Endothelial cell of umbilical vein (primary cell): ENCODE results near the gene GPR161. TPM values are rescaled to one million over a fixed set of nuclear protein-coding genes. Genes with fewer than 3 reads are reported as not detected.

Experiments
- BruUV-seq: library from RNA; stranded (reverse); fragments of 400-500 nt; replicated peaks from 2 replicates; lab custom pipeline; 2021; lab: Mats Ljungman, UMichigan
- CTCF ChIA-PET: fragments of 300-600, 350-600 bp; sonication (Branson Sonifier 250); formaldehyde crosslinking; loops from one replicate; lab custom pipeline; 2021; ENCODE audit warnings: antibody characterized with exemption, inconsistent platforms; lab: Charles Lee
- POLR2A ChIA-PET: fragments of 300-600, 350-600 bp; sonication (Branson Sonifier 250); formaldehyde crosslinking; loops from one replicate; lab custom pipeline; 2021; ENCODE audit warnings: antibody characterized with exemption, inconsistent platforms; lab: Charles Lee
- DNase-seq: peaks from one replicate; pipeline ENCODE4 v3.0.0-alpha.2; 2011; ENCODE audit warnings: low read depth, low spot score
- FAIRE-seq: peaks from 2 replicates; lab custom pipeline; 2011; peaks lifted over from hg19 to GRCh38; lab: Jason Lieb, UNC
- H2AFZ ChIP-seq: 2 replicates; pipeline ENCODE4 v1.6.0; 2012; ENCODE audit warnings: low read depth, low read length, control low read depth, inconsistent platforms
- H3K27ac ChIP-seq: 2 replicates; pipeline ENCODE4 v1.5.1; 2011; ENCODE audit warnings: low read depth, mild to moderate bottlenecking, control low read depth, low read length, moderate library complexity; ENCODE audit not compliant: insufficient read depth
- H3K27me3 ChIP-seq, 2 experiments: 2 replicates each; pipeline versions ENCODE4 v1.6.0 to v1.6.1; 2011; ENCODE audit warnings: low read length in 2 of 2, mixed read lengths in 1 of 2; ENCODE audit not compliant: control insufficient read depth in 2 of 2, insufficient read depth in 2 of 2
- H3K36me3 ChIP-seq, 2 experiments: 2 replicates in 1 of 2; 3 replicates in 1 of 2; pipeline ENCODE4 v1.5.1; 2011; ENCODE audit warnings: low read length in 2 of 2, mild to moderate bottlenecking in 1 of 2, moderate library complexity in 1 of 2; ENCODE audit not compliant: control insufficient read depth in 2 of 2, insufficient read depth in 2 of 2; ENCODE audit errors: extremely low read depth in 1 of 2
- H3K4me1 ChIP-seq: 3 replicates; pipeline ENCODE4 v1.5.1; 2011; ENCODE audit warnings: mild to moderate bottlenecking, low read length; ENCODE audit not compliant: control insufficient read depth, insufficient read depth; ENCODE audit errors: extremely low read depth
- H3K4me2 ChIP-seq: 2 replicates; pipeline ENCODE4 v1.6.1; 2011; ENCODE audit warnings: low read length, control low read depth, mixed read lengths; ENCODE audit not compliant: insufficient read depth
- H3K4me3 ChIP-seq, 3 experiments: fragments of 200-600 bp in 1 of 3; sonication (generic), shearing (Covaris generic) in 1 of 3; replicated peaks in 1 of 3; 2 replicates each; pipeline ENCODE4 v1.5.1; 2011 to 2016; ENCODE audit warnings: control low read depth in 3 of 3, low read length in 3 of 3, mild to moderate bottlenecking in 2 of 3, inconsistent platforms in 1 of 3, low read depth in 1 of 3, moderate library complexity in 1 of 3; ENCODE audit not compliant: insufficient read depth in 1 of 3
- H3K79me2 ChIP-seq: 2 replicates; pipeline ENCODE4 v1.6.0; 2012; ENCODE audit warnings: low read length, inconsistent platforms; ENCODE audit not compliant: control insufficient read depth, insufficient read depth
- H3K9ac ChIP-seq: replicated peaks from 2 replicates; pipeline ENCODE3; 2011; ENCODE audit warnings: low read length, control low read depth; ENCODE audit not compliant: insufficient read depth; ENCODE audit errors: extremely low read depth
- H3K9me1 ChIP-seq: replicated peaks from 3 replicates; pipeline ENCODE4 v1.6.0; 2011; ENCODE audit warnings: mild to moderate bottlenecking, low read length; ENCODE audit not compliant: control insufficient read depth, insufficient read depth; ENCODE audit errors: extremely low read depth
- H3K9me3 ChIP-seq: replicated peaks from 2 replicates; pipeline ENCODE4 v1.5.1; 2012; ENCODE audit warnings: low read length, inconsistent platforms; ENCODE audit not compliant: control insufficient read depth, insufficient read depth
- H4K20me1 ChIP-seq: replicated peaks from 2 replicates; pipeline ENCODE3; 2011; ENCODE audit warnings: mild to moderate bottlenecking, low read length; ENCODE audit not compliant: control insufficient read depth, insufficient read depth; ENCODE audit errors: extremely low read depth
- CTCF ChIP-seq, 2 donors: IDR thresholded peaks; 1 replicate in 1 of 2; 2 replicates in 1 of 2; pipeline ENCODE4 v1.5.1; 2011; ENCODE audit warnings: low read length in 2 of 2, mild to moderate bottlenecking in 2 of 2, moderate library complexity in 2 of 2, control low read depth in 1 of 2, inconsistent platforms in 1 of 2, low read depth in 1 of 2; ENCODE audit not compliant: insufficient read depth in 1 of 2; ENCODE audit errors: extremely low read depth in 1 of 2
- EZH2 ChIP-seq: IDR thresholded peaks from 2 replicates; pipeline ENCODE4 v1.6.1; 2012; ENCODE audit warnings: borderline replicate concordance, low read depth, mild to moderate bottlenecking, moderate library complexity, low read length, inconsistent platforms; ENCODE audit not compliant: severe bottlenecking
- FOS ChIP-seq: IDR thresholded peaks from 2 replicates; pipeline ENCODE4 v1.6.1; 2011; ENCODE audit warnings: mild to moderate bottlenecking, low read length, moderate library complexity, borderline replicate concordance; ENCODE audit not compliant: insufficient read depth
- GATA2 ChIP-seq: IDR thresholded peaks from 2 replicates; pipeline ENCODE4 v1.7.0; 2011; ENCODE audit warnings: low read depth, mild to moderate bottlenecking, moderate library complexity, mixed read lengths, low read length; ENCODE audit not compliant: insufficient read length, insufficient read depth
- JUN ChIP-seq: IDR thresholded peaks from 2 replicates; pipeline ENCODE4 v1.6.1; 2011; ENCODE audit warnings: borderline replicate concordance, low read depth; ENCODE audit not compliant: insufficient read length, insufficient read depth
- MAX ChIP-seq: IDR thresholded peaks from 2 replicates; pipeline ENCODE4 v1.6.1; 2011; ENCODE audit not compliant: insufficient read depth, insufficient read length
- MYC ChIP-seq: IDR thresholded peaks from one replicate; pipeline ENCODE4 v1.6.1; 2011; ENCODE audit warnings: mild to moderate bottlenecking, low read depth, low read length
- POLR2A ChIP-seq: IDR thresholded peaks from 2 replicates; pipeline ENCODE4 v1.6.1; 2012; ENCODE audit warnings: low read depth, mild to moderate bottlenecking, control low read depth, low read length
- POLR2AphosphoS5 ChIP-seq: IDR thresholded peaks from 2 replicates; pipeline ENCODE4 v1.6.1; 2012; ENCODE audit warnings: low read depth, mild to moderate bottlenecking, control low read depth, low read length, moderate library complexity; ENCODE audit not compliant: insufficient read depth
- dilution Hi-C: fragments of 300-500 bp; cut with MboI; formaldehyde crosslinking; loops from one replicate; pipeline ENCODE4 v1.15.0; 2019; ENCODE audit warnings: low sequenced_read_pairs; ENCODE audit not compliant: extremely low pct_ligation_motif_present
- intact Hi-C: fragments of 100-400 bp; cut with micrococcal nuclease; formaldehyde crosslinking; loops from one replicate; pipeline ENCODE4 v1.10.0; 2022
- polyA plus RNA-seq, 4 experiments: library from polyadenylated mRNA; depleted of rRNA in 3 of 4; stranded (reverse) in 3 of 4; unstranded in 1 of 4; fragments of >200 nt; gene quantifications; 2 replicates each; pipeline versions ENCODE4 v1.2.1 to v1.2.3, GENCODE V29; 2011 to 2012; ENCODE audit warnings: missing spikeins in 1 of 4
- total RNA-seq: library from RNA; stranded (reverse); gene quantifications from 2 replicates; pipeline ENCODE4 v1.2.3, GENCODE V29; 2021

Gene GPR161
- total and polyA plus RNA-seq, 2 donors (not counting 3 experiments of a cell fraction or from before 2014, with no cell fraction given): 34.7 to 36.5 TPM

- H3K4me1 ChIP-seq: no peaks in the 10 kb centered on the region
- no peak for FAIRE-seq
Measured at GRCh38 chr1:168088511-168089325, 48.0 kb downstream of the GPR161 start.

More at GRCh38 chr1:168088511-168089325, 48.0 kb downstream of the GPR161 start:
- TF ChIP-seq JUN (no peak), GATA2 (no peak), EZH2 (no peak), POLR2AphosphoS5 (no peak), MYC (no peak), MAX (no peak), FOS (no peak), POLR2A (no peak), CTCF (IDR thresholded peaks at IDR 0.05; ENCODE audit: extremely low read depth in 1 of 2, insufficient read depth in 1 of 2, low read depth in 1 of 2, low read length in 2 of 2) (no peak)
- Histone ChIP-seq H3K36me3 (peaks cover 0 to 12% of the 10 kb centered on the region in 2 experiments), H4K20me1 (no peaks in the 10 kb centered on the region), H3K9me1 (no peaks in the 10 kb centered on the region), H3K27ac (no peak overlapping the region), H3K4me2 (no peak overlapping the region), H3K4me3 (no peak overlapping the region), H3K9me3 (no peaks in the 10 kb centered on the region), H3K27me3 (no peaks in the 10 kb centered on the region), H3K79me2 (no peaks in the 10 kb centered on the region), H3K9ac (no peak overlapping the region), H2AFZ (no peak overlapping the region)
- POLR2A ChIA-PET: no interaction called here
- DNase-seq: no peak
- BruUV-seq: no TSS peak
- CTCF ChIA-PET: interaction anchor here (1.2 kb wide), 1 partner anchor 56 kb away, joined by 4 read pairs; no protein-coding TSS in a partner anchor
- dilution Hi-C loops (no loop called here), intact Hi-C loops (loop anchor here (5.0 kb wide), 1 partner anchor 139 kb away; the partner anchor contains the start of gene SFT2D2)
